ENCODE results near the gene TSFM. TPM values are rescaled to one million over a fixed set of nuclear protein-coding genes. Genes with fewer than 3 reads are reported as not detected.
A peak's percentile ranks its signal among the peaks of the same experiment; 100 is the strongest.

The TSFM gene
- total RNA-seq, 4 donors from 2014 or later: 9.4 to 21.2 (median 13.7) TPM

GRCh38 chr12:57763881-57764661 lies 18.5 kb upstream of the TSFM start:
- Histone ChIP-seq H3K9me3 (no peaks in the 10 kb centered on the region), H3K4me1 (peaks cover 0 to 28% (median 22%) of the 10 kb centered on the region in 4 donors), H3K36me3 (peaks cover 0 to under 1% (median 0%) of the 10 kb centered on the region in 3 donors), H3K27ac (no peak overlapping the region), H3K27me3 (peaks cover 0 to 13% of the 10 kb centered on the region in 2 donors), H3K4me3 (peak overlapping the region in 2 of 4 donors; percentile 51 to 54)
- no peak for DNase-seq
- TF ChIP-seq CTCF (IDR thresholded peaks at IDR 0.05) (no peak), POLR2A (IDR thresholded peaks at IDR 0.05) (no peak)

- no peaks in the 10 kb centered on the region for H3K9me3 ChIP-seq
- peaks cover 0 to 13% of the 10 kb centered on the region in 2 donors for H3K27me3 ChIP-seq
- peak overlapping the region; percentile 41 to 59 (median 52) for H3K4me3 ChIP-seq
- H3K4me1 ChIP-seq: peaks cover 0 to 28% (median 22%) of the 10 kb centered on the region in 4 donors
- no peaks in the 10 kb centered on the region for H3K36me3 ChIP-seq
- peak overlapping the region in 1 of 4 donors; percentile 19 for H3K27ac ChIP-seq
- TF ChIP-seq POLR2A (IDR thresholded peaks at IDR 0.05) (peak in 1 of 2 donors; percentile 14), CTCF (IDR thresholded peaks at IDR 0.05) (no peak)
- no peak for DNase-seq
Observed at GRCh38 chr12:57764662-57765002, 18.0 kb upstream of the TSFM start.

GRCh38 chr12:57765003-57765697 lies 17.4 kb upstream of the TSFM start:
- TF ChIP-seq CTCF (IDR thresholded peaks at IDR 0.05) (peak in 5 of 6 experiments; percentile 1 to 24 (median 16)), POLR2A (IDR thresholded peaks at IDR 0.05) (no peak)
- H3K27ac ChIP-seq: peak overlapping the region in 1 of 4 donors; percentile 19
- DNase-seq: peak; percentile 41 to 78 (median 70)
- H3K9me3 ChIP-seq: no peaks in the 10 kb centered on the region
- H3K4me3 ChIP-seq: peak overlapping the region; percentile 41 to 59 (median 52)
- no peaks in the 10 kb centered on the region for H3K36me3 ChIP-seq
- peaks cover 0 to 13% of the 10 kb centered on the region in 2 donors for H3K27me3 ChIP-seq
- H3K4me1 ChIP-seq: peaks cover 0 to 28% (median 22%) of the 10 kb centered on the region in 4 donors

- Histone ChIP-seq H3K36me3 (no peaks in the 10 kb centered on the region), H3K4me3 (peak overlapping the region; percentile 41 to 59 (median 52)), H3K27me3 (peaks cover 0 to 13% of the 10 kb centered on the region in 2 donors), H3K9me3 (no peaks in the 10 kb centered on the region), H3K27ac (no peak overlapping the region), H3K4me1 (peaks cover 0 to 30% (median 22%) of the 10 kb centered on the region in 4 donors)
- peak in 1 of 3 donors; percentile 58 for DNase-seq
- TF ChIP-seq POLR2A (IDR thresholded peaks at IDR 0.05) (no peak), CTCF (IDR thresholded peaks at IDR 0.05) (no peak)
Observed at GRCh38 chr12:57765698-57766463, 16.7 kb upstream of the TSFM start.
